Endometrial microvascular endothelial cells (primary cell): ENCODE measurements around the gene PDCD10. TPM values are rescaled to one million over a fixed set of nuclear protein-coding genes. Genes with fewer than 3 reads are reported as not detected.

Experiments
- in situ Hi-C: cut with HindIII; loops from 2 replicates; pipeline ENCODE4 v1.10.0; 2017; ENCODE audit warnings: low sequenced_read_pairs, low pct_unique_long_range_greater_than_20kb; ENCODE audit errors: inconsistent ontology term
- total RNA-seq: library from RNA; depleted of rRNA; stranded (reverse); fragments of >200 nt; gene quantifications from one replicate; pipeline ENCODE4 v1.2.3, GENCODE V29; 2015; ENCODE audit errors: inconsistent ontology term

PDCD10 gene
- total RNA-seq, 1 donor from 2014 or later: 46.9 TPM

DNA sequence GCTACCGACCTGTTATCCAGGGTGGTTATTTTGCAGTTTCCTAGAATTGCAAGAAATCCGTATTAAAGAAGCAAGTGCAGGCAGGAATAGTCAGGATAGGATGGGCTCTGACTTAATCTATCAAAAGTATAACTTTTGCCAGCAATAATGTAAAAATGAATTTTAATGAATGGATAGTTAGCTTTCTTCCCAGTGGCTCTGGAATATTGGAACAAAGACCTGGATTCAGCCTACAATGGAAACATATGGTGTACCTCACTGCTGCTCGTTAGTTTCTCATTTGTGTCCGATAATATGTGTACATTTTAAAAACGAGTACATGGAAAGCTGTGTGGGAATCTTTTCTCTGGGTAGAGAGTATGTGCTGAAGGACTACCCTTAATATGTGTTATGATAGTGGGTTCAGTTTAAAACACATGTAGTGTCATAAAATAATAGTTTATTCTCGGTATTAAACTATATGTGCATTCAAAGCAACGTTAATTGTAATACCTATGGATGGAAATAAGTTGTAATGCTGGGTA lies 1.6 kb upstream of the PDCD10 start:
- in situ Hi-C loops: no loop called here

DNA sequence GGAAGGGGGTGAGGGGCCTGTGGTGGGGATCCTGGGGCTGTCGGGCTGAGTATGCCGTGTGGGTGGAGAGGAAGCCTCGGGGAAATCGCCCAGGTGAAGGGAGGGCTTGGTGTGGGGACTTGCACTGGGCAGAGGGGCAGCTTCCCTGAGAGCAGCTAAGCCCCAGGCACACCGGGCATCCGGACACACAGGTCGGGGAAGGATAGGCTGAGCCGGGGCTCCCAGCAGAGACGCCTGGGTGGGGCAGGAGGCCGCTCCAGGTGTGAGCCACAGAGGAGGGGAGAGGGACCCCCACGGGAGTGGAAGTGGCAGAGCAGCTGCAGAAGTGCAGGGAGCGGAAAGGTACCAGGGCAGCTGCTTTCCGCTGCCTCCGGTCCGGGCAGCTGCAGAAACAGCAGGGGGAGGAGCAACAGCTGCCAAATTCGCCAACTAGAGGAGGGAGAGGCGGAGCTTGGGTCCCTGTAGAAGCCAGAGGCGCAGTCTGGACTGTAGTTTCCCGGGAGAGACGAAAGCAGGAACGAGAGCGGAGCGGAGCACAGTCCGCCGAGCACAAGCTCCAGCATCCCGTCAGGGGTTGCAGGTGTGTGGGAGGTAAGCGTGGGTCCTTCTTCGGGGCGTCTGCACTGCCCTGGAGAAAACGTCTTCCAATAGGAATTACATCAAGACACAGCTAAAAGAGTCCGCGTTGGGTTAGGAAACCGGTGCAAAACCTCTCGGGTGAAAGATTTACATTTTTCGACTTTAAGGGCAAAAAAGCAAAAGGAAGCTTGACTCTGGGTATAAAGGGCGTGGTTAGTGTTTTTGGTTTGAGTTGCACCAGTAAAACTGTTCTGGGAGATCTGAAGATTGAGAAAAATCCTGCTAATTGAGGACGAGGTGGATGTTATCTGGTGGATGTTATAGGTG lies 794 bp upstream of the PDCD10 start, which contains the start of gene SERPINI1:
Gene SERPINI1 (plus strand): TSS at position 489 of the 906 bp plus-strand sequence. CDS start 53,408 bp downstream, outside the sequence.
- in situ Hi-C loops: no loop called here

DNA sequence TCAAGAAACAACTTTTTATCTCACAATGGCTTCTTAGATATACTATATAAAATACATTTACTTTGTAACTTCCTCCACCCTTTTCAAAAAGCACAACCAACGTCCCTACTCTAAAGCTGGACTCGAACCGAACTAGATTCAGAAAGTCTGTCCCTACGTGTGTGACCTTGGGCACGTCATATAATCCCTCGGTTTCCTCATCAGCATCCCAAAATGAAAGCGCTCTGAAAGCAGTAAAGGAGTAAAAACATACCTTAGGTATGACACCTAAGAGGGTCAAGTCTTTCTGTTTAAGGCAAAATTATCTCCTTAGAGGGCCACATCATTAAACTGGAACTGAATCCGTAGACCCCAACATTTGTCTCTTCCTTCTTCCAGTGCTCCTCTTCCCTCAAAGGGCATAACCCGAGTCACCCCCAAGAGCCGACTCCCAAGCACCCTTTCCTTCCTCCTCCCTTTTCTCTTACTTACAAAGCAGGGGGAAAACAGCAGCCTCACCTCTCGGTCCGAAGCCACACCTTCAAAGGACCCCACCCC lies 663 bp downstream of the PDCD10 start:
- in situ Hi-C loops: no loop called here

- in situ Hi-C loops: no loop called here
These were observed 2.2 kb downstream of the PDCD10 start for GRCh38 chr3:167732313-167733065.

GRCh38 chr3:167731393-167731792 lies 3.3 kb downstream of the PDCD10 start:
- in situ Hi-C loops: no loop called here

- in situ Hi-C loops: no loop called here
These were observed 5.1 kb downstream of the PDCD10 start for GRCh38 chr3:167729591-167729990.

- in situ Hi-C loops: no loop called here
These were observed 5.9 kb downstream of the PDCD10 start for GRCh38 chr3:167728632-167729323.

DNA sequence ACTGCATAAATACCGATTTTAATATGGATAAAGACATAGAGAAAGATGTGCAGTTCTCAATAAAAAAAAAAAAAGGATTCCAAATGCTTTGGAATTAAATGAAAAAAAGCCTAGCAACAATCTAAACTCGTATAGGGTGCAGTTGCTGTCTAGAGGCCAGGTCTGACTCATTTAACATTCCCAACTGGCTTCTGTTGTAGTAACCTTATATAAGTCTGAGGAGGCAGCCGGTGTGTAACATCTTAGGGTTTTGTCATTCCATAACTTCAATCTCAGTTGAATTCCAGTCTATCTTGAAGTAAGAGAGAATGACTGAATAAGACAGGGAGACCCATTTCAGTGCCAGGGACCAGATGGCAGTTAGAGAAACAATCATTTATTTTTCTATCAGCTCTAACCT lies 6.5 kb downstream of the PDCD10 start:
- in situ Hi-C loops: no loop called here

DNA sequence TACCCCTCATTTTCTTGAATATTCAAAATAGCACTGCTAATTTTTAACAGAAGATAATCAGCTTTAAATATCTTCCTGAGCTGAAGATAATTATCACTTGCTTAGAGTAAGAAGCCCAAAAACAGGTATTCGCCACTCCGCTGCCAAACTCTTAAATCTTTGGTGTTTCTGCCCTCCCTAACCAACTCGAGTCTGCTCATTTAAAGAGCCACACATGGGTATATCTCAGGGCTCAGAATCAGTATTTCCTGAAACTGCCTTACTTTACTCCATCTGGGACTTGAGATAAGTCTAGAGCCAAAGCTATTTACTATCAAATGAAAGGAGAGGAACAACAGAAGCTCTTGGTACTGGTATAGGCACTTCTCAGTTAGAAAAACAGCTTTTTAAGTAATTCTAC lies 10.8 kb downstream of the PDCD10 start:
- in situ Hi-C loops: no loop called here

- in situ Hi-C loops: no loop called here
These were observed 11.6 kb downstream of the PDCD10 start for GRCh38 chr3:167723025-167723512.

DNA sequence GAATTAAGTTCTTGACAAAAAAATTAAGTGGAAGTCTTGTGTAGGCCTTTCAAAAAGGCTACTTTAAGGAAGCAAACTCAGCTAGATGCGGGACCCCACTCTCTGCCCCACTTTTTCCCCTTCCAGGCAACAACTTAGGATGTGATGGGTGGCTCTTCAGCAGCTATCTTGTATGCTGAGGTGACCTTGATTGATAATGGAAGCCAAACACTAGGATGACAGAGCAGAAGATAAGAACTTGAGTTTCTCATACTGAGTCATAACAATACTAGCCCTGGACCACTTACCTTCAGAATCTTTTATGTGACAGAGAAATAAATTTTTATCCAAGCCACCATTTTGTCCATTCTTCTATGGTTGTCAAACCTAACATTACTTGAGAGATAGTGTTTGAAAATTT lies 16.1 kb downstream of the PDCD10 start:
- in situ Hi-C loops: no loop called here

DNA sequence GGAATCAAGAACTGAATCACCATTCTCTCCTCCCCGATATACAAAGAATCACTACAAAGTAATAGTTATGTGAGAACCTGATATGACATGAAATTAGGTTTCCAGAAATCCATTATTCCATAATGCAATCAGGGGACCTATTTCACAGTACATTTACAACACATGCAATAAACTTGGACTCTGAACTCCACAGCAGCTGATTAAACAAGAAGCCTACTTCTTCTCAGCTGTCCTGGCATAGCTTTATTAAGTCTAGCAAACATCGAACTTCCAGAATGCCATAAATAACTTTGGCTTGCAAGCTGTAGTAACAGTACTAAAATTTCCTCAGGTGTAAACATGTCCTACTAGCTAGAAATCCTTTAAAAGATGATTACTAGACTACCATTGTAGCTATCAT lies 17.8 kb downstream of the PDCD10 start:
- in situ Hi-C loops: no loop called here

DNA sequence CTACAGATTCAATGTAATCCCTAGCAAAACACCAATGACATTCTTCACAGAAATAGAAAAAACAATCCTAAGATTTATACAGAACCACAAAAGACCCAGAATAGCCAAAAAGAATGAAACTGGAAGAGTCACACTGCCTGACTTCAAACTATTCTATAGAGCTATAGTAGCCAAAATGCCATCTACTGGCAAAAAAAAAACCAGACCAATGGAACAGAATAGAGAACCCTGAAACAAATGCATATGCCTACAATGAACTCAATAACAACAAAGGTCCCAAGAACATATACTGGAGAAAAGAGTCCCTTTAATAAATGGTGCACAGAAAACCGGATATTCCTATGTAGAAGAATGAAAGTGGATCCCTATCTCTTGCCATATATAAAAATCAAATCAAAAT lies 19.8 kb downstream of the PDCD10 start:
- in situ Hi-C loops: no loop called here

DNA sequence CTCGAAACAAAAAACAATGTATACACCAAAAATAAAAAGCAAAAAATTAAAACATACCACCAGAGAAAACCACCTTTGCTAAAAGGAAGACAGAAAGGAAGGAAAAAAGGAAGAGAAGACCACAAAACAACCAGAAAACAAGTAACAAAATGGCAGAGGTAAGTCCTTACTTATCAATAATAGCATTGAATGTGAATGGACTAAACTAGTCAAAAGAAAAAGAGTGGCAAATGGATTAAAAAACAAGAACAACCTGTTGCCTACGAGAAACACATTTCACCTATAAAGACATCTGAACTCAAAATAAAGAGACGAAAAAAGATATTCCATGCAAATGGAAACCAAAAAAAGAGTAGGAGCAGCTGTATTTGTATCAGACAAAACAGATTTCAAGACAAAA lies 22.2 kb downstream of the PDCD10 start:
- in situ Hi-C loops: no loop called here

DNA sequence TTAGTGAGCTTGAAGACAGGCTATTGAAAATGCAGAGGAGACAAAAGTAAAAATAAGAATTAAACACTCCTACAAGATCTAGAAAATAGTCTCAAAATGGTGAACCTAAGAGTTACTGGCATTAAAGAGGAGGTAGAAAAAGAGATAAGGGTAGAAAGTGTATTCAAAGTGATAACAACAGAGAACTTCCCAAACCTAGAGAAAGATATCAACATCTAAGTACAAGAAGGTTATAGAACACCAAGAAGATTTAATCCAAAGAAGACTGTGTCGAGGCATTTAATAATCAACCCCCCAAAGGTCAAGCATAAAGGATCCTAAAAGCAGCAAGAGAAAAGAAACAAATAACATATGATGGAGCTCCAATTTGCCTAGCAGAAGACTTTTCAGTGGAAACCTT lies 23.3 kb downstream of the PDCD10 start:
- in situ Hi-C loops: no loop called here

- in situ Hi-C loops: no loop called here
These were observed 24.1 kb downstream of the PDCD10 start for GRCh38 chr3:167710552-167710951.

GRCh38 chr3:167709690-167710089 lies 25.0 kb downstream of the PDCD10 start:
- in situ Hi-C loops: no loop called here

GRCh38 chr3:167705840-167706239 lies 28.9 kb downstream of the PDCD10 start:
- in situ Hi-C loops: no loop called here

DNA sequence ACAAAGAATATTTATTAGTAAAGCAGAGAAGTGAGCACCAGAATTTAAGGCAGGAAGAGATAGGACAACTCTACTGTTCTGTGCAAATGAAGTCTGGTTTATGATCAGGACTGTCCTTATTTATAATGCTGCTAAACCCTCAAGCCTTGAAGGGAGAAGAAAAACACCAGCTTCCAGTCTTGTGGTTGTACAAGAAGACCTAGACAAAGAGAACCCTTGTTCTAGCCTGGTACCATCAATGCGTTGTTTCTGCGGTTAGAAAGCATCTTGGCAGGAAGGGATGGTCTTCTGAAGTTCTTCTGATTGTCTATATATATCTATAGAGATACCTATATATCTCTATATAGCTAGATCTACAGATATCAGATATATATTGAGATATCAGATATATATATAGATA lies 33.8 kb downstream of the PDCD10 start:
- in situ Hi-C loops: no loop called here
